ENCODE data around the gene PPP1R14D. TPM values are rescaled to one million over a fixed set of nuclear protein-coding genes. Genes with fewer than 3 reads are reported as not detected.
A peak's percentile ranks its signal among the peaks of the same experiment; 100 is the strongest.

PPP1R14D gene
- total RNA-seq, 2 donors from 2014 or later: not detected

- 94 to 97% methylated on average over 3 of the region's 3 CpGs for WGBS, 2 donors
- no peaks in the 10 kb centered on the region for H3K27me3 ChIP-seq
- DNase-seq (no peak), ATAC-seq (no peak)
- H3K9me3 ChIP-seq: no peaks in the 10 kb centered on the region
- no peaks in the 10 kb centered on the region for H3K36me3 ChIP-seq (replicated peaks in 1 of 2; ENCODE audit: insufficient read depth in 1 of 2, low read depth in 2 of 2)
- no peak overlapping the region for H3K27ac ChIP-seq
- H3K4me3 ChIP-seq: no peak overlapping the region
- TF ChIP-seq, protein P1, sequence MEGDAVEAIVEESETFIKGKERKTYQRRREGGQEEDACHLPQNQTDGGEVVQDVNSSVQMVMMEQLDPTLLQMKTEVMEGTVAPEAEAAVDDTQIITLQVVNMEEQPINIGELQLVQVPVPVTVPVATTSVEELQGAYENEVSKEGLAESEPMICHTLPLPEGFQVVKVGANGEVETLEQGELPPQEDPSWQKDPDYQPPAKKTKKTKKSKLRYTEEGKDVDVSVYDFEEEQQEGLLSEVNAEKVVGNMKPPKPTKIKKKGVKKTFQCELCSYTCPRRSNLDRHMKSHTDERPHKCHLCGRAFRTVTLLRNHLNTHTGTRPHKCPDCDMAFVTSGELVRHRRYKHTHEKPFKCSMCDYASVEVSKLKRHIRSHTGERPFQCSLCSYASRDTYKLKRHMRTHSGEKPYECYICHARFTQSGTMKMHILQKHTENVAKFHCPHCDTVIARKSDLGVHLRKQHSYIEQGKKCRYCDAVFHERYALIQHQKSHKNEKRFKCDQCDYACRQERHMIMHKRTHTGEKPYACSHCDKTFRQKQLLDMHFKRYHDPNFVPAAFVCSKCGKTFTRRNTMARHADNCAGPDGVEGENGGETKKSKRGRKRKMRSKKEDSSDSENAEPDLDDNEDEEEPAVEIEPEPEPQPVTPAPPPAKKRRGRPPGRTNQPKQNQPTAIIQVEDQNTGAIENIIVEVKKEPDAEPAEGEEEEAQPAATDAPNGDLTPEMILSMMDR (IDR thresholded peaks at IDR 0.05): no peak
- no peak for TF ChIP-seq POLR2A (IDR thresholded peaks at IDR 0.05)
- intact Hi-C loops (cut with DNase I): no loop called here
- H3K4me1 ChIP-seq: peaks cover 56% of the 10 kb centered on the region
These were observed 36.1 kb downstream of the PPP1R14D start for GRCh38 chr15:40792394-40792793.

GRCh38 chr15:40790718-40791117 is 37.8 kb downstream of the PPP1R14D start:
- WGBS, 2 donors: 40 to 41% methylated on average over 3 of the region's 3 CpGs
- Histone ChIP-seq H3K36me3 (replicated peaks in 1 of 2; ENCODE audit: insufficient read depth in 1 of 2, low read depth in 2 of 2) (no peaks in the 10 kb centered on the region), H3K27me3 (no peaks in the 10 kb centered on the region), H3K4me1 (peaks cover 72% of the 10 kb centered on the region), H3K9me3 (no peaks in the 10 kb centered on the region), H3K4me3 (no peak overlapping the region), H3K27ac (peak overlapping the region in 1 of 4 donors; percentile 60)
- intact Hi-C loops (cut with DNase I): no loop called here
- DNase-seq: no peak
- TF ChIP-seq, protein P1 (IDR thresholded peaks at IDR 0.05): no peak
- no peak for TF ChIP-seq POLR2A (IDR thresholded peaks at IDR 0.05)
- no peak for ATAC-seq

GRCh38 chr15:40789999-40790398 is 38.5 kb downstream of the PPP1R14D start:
- no peak overlapping the region for H3K4me3 ChIP-seq
- WGBS, 2 donors: 96% methylated on average over 8 of the region's 8 CpGs
- H3K36me3 ChIP-seq (replicated peaks in 1 of 2; ENCODE audit: insufficient read depth in 1 of 2, low read depth in 2 of 2): no peaks in the 10 kb centered on the region
- no peaks in the 10 kb centered on the region for H3K9me3 ChIP-seq
- peaks cover 75% of the 10 kb centered on the region for H3K4me1 ChIP-seq
- ATAC-seq (no peak), DNase-seq (no peak)
- peak overlapping the region in 1 of 4 donors; percentile 60 for H3K27ac ChIP-seq
- H3K27me3 ChIP-seq: no peaks in the 10 kb centered on the region
- TF ChIP-seq, protein P1 (IDR thresholded peaks at IDR 0.05): no peak
- no peak for TF ChIP-seq POLR2A (IDR thresholded peaks at IDR 0.05)
- intact Hi-C loops (cut with DNase I): no loop called here

DNA sequence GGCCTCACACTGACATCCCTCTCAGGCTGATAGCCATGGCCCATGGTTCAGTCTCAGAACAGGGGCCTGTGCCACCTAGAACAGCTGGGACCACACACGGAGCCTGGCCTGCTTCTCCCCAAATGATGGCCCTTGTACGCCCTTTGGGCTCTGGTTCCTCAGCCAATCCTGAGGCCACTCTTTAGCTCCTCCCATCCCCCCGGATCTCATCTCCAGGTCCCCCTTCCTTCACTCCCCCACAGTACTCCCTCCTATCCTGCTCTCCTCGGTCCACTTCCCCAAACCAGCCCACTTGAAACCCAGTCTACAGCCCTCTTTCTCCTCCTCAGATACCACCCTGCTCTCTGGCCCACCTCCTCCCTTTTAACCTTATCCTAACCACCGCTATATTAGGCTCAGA is 39.4 kb downstream of the PPP1R14D start:
- H3K4me1 ChIP-seq: peaks cover 71% of the 10 kb centered on the region
- 87 to 90% methylated on average over 5 of the region's 5 CpGs for WGBS, 2 donors
- H3K27me3 ChIP-seq: no peaks in the 10 kb centered on the region
- no peak for ATAC-seq
- peak overlapping the region; percentile 42 to 85 (median 60) for H3K27ac ChIP-seq
- no peak for TF ChIP-seq POLR2A (IDR thresholded peaks at IDR 0.05)
- TF ChIP-seq, protein P1 (IDR thresholded peaks at IDR 0.05): no peak
- no peak for DNase-seq
- H3K9me3 ChIP-seq: no peaks in the 10 kb centered on the region
- H3K4me3 ChIP-seq: no peak overlapping the region
- intact Hi-C loops (cut with DNase I): no loop called here
- H3K36me3 ChIP-seq (replicated peaks in 1 of 2; ENCODE audit: insufficient read depth in 1 of 2, low read depth in 2 of 2): no peaks in the 10 kb centered on the region

GRCh38 chr15:40787991-40788390 is 40.5 kb downstream of the PPP1R14D start:
- H3K27me3 ChIP-seq: no peaks in the 10 kb centered on the region
- intact Hi-C loops (cut with DNase I): no loop called here
- whole genome bisulfite sequencing, 2 donors: 49 to 50% methylated on average over 6 of the region's 6 CpGs
- no peaks in the 10 kb centered on the region for H3K36me3 ChIP-seq (replicated peaks in 1 of 2; ENCODE audit: insufficient read depth in 1 of 2, low read depth in 2 of 2)
- no peak overlapping the region for H3K4me3 ChIP-seq
- H3K4me1 ChIP-seq: peaks cover 60% of the 10 kb centered on the region
- no peak for TF ChIP-seq POLR2A (IDR thresholded peaks at IDR 0.05)
- TF ChIP-seq, protein P1 (IDR thresholded peaks at IDR 0.05): no peak
- peak; percentile 5 for ATAC-seq
- H3K9me3 ChIP-seq: no peaks in the 10 kb centered on the region
- peak overlapping the region; percentile 82 to 90 (median 84) for H3K27ac ChIP-seq
- peak in 1 of 4 donors; percentile 6 for DNase-seq
